ENCODE measurements around the gene VSTM2B. TPM values are rescaled to one million over a fixed set of nuclear protein-coding genes. Genes with fewer than 3 reads are reported as not detected.

The VSTM2B gene
- total and polyA plus RNA-seq, 2 donors from 2014 or later = not detected

DNA sequence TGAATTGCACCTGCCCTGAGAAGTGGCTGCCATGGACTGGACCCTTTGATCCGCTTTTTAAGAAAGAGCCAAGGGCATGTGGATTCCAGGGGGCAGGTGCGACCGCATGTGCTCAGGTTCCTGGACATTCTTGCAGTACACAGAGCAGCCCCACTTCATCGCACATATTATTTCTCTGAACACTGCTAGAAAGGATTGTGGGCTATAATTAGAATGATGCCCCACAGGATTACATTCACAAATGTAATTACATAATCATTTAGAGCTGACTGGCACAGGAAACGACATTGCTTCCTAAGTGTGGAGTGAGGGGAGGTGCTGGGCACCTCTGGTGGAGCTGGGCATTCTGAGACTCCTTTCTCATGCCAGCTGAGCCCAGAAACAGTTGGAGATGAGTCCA, 37.5 kb upstream of the VSTM2B start:
- Histone ChIP-seq H3K9ac (ENCODE audit: low read length in 3 of 3) (no peak overlapping the region), H3K27ac (ENCODE audit: low read depth in 2 of 2, low read length in 2 of 2) (no peak overlapping the region), H3K36me3 (ENCODE audit: control insufficient read depth in 2 of 3, insufficient read depth in 3 of 3, low read length in 3 of 3) (no peaks in the 10 kb centered on the region), H3K4me1 (ENCODE audit: control insufficient read depth in 2 of 3, insufficient read depth in 2 of 3, low read depth in 1 of 3, low read length in 3 of 3) (no peaks in the 10 kb centered on the region), H3K4me3 (ENCODE audit: low read length in 3 of 3) (no peak overlapping the region), H3K9me3 (ENCODE audit: control insufficient read depth in 2 of 3, insufficient read depth in 1 of 3, low read length in 3 of 3) (no peaks in the 10 kb centered on the region), H3K27me3 (ENCODE audit: control insufficient read depth, insufficient read depth, low read length) (no peaks in the 10 kb centered on the region)
- no peak for DNase-seq
- intact Hi-C loops (cut with DNase I) = no loop called here
- TF ChIP-seq, protein P1, sequence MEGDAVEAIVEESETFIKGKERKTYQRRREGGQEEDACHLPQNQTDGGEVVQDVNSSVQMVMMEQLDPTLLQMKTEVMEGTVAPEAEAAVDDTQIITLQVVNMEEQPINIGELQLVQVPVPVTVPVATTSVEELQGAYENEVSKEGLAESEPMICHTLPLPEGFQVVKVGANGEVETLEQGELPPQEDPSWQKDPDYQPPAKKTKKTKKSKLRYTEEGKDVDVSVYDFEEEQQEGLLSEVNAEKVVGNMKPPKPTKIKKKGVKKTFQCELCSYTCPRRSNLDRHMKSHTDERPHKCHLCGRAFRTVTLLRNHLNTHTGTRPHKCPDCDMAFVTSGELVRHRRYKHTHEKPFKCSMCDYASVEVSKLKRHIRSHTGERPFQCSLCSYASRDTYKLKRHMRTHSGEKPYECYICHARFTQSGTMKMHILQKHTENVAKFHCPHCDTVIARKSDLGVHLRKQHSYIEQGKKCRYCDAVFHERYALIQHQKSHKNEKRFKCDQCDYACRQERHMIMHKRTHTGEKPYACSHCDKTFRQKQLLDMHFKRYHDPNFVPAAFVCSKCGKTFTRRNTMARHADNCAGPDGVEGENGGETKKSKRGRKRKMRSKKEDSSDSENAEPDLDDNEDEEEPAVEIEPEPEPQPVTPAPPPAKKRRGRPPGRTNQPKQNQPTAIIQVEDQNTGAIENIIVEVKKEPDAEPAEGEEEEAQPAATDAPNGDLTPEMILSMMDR (IDR thresholded peaks at IDR 0.05; ENCODE audit: borderline replicate concordance, extremely low read depth, insufficient read depth) = no peak
- no peak for FAIRE-seq

GRCh38 chr19:29489172-29489951, 36.4 kb upstream of the VSTM2B start:
- no peaks in the 10 kb centered on the region for H3K36me3 ChIP-seq (ENCODE audit: control insufficient read depth in 2 of 3, insufficient read depth in 3 of 3, low read length in 3 of 3)
- no peak overlapping the region for H3K4me3 ChIP-seq (ENCODE audit: low read length in 3 of 3)
- DNase-seq (no peak), FAIRE-seq (no peak)
- intact Hi-C loops (cut with DNase I) = no loop called here
- no peaks in the 10 kb centered on the region for H3K27me3 ChIP-seq (ENCODE audit: control insufficient read depth, insufficient read depth, low read length)
- no peaks in the 10 kb centered on the region for H3K9me3 ChIP-seq (ENCODE audit: control insufficient read depth in 2 of 3, insufficient read depth in 1 of 3, low read length in 3 of 3)
- no peak overlapping the region for H3K9ac ChIP-seq (ENCODE audit: low read length in 3 of 3)
- no peak overlapping the region for H3K27ac ChIP-seq (ENCODE audit: low read depth in 2 of 2, low read length in 2 of 2)
- no peaks in the 10 kb centered on the region for H3K4me1 ChIP-seq (ENCODE audit: control insufficient read depth in 2 of 3, insufficient read depth in 2 of 3, low read depth in 1 of 3, low read length in 3 of 3)
- TF ChIP-seq, protein P1 (IDR thresholded peaks at IDR 0.05; ENCODE audit: borderline replicate concordance, extremely low read depth, insufficient read depth) = no peak

DNA sequence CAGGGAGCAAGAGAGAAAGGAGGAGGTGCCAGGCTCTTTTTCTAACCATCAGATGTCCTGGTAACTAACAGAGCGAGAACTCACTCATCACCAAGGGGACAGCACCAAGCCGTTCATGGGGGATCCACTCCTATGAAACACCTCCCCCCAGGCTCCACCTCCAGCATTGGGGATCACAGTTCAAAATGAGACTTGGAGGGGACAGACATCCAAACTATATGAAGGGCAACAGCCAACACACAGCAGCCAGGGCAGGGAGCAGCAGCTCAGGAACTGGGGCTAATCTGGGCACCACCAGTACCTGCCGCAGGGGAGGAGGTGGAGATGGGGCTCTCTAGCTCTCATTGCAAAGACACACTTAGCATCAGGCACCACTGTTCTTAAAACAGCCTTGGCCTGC, 34.3 kb upstream of the VSTM2B start:
- Histone ChIP-seq H3K4me1 (ENCODE audit: control insufficient read depth in 2 of 3, insufficient read depth in 2 of 3, low read depth in 1 of 3, low read length in 3 of 3) (no peaks in the 10 kb centered on the region), H3K27me3 (ENCODE audit: control insufficient read depth, insufficient read depth, low read length) (no peaks in the 10 kb centered on the region), H3K9me3 (ENCODE audit: control insufficient read depth in 2 of 3, insufficient read depth in 1 of 3, low read length in 3 of 3) (no peaks in the 10 kb centered on the region), H3K4me3 (ENCODE audit: low read length in 3 of 3) (no peak overlapping the region), H3K9ac (ENCODE audit: low read length in 3 of 3) (no peak overlapping the region), H3K27ac (ENCODE audit: low read depth in 2 of 2, low read length in 2 of 2) (no peak overlapping the region), H3K36me3 (ENCODE audit: control insufficient read depth in 2 of 3, insufficient read depth in 3 of 3, low read length in 3 of 3) (no peaks in the 10 kb centered on the region)
- TF ChIP-seq, protein P1 (IDR thresholded peaks at IDR 0.05; ENCODE audit: borderline replicate concordance, extremely low read depth, insufficient read depth) = no peak
- intact Hi-C loops (cut with DNase I) = no loop called here
- no peak for FAIRE-seq
- DNase-seq = no peak
